ENCODE results near the gene SEZ6L2.

DNA sequence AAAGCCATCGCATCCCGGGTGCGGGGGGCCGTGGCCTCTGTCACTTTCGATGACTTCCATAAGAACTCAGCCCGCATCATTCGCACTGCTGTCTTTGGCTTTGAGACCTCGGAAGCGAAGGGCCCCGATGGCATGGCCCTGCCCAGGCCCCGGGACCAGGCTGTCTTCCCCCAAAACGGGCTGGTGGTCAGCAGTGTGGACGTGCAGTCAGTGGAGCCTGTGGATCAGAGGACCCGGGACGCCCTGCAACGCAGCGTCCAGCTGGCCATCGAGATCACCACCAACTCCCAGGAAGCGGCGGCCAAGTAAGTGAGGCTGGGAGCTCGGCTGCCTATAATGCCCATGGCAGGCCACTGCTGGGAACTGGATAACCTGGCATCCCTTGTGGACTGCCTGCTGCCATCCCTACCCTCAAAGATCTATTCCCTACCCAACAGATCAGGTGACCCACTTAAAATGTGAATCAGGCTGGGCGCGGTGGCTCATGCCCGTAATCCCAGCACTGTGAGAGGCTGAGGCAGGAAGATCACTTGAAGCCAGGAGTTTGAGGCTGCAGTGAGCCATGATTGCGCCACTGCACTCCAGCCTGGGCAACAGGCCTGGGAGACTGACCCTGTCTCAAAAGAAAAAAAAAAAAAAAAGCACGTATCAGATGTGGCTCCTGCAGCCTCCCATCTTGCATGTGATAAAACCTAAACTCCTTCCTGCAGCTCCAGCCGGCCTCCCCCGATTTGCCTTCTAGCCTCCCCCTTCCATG lies 54.6 kb downstream of the SEZ6L2 start:
- TF ChIP-seq CTCF (IDR thresholded peaks at IDR 0.05; ENCODE audit: low read depth, low read length) (no peak), EZH2phosphoT487 (IDR thresholded peaks at IDR 0.05; ENCODE audit: low read depth) (no peak)
